HepG2 (cell line): ENCODE data around the gene SERPINB10. TPM values are rescaled to one million over a fixed set of nuclear protein-coding genes. Genes with fewer than 3 reads are reported as not detected.

Experiments used
- ARID5B ChIP-seq: IDR thresholded peaks from 2 replicates; pipeline ENCODE4 v1.4.0; 2020; ENCODE audit warnings: mild to moderate bottlenecking, missing genetic modification reagents
- ARNT2 ChIP-seq: sonication (generic); formaldehyde crosslinking; IDR thresholded peaks from 2 replicates; pipeline ENCODE4 v1.8.0; 2022; ENCODE audit warnings: mild to moderate bottlenecking, low read depth, missing genetic modification reagents, moderate library complexity
- ATF2 ChIP-seq: sonication (generic); formaldehyde crosslinking; IDR thresholded peaks from 2 replicates; pipeline ENCODE4 v1.4.0; 2020; ENCODE audit warnings: missing genetic modification reagents
- GATA4 ChIP-seq: sonication (generic); IDR thresholded peaks from 2 replicates; pipeline ENCODE4 v1.6.1; 2016; ENCODE audit warnings: antibody characterized with exemption, low read depth, borderline replicate concordance
- GATAD1 ChIP-seq: IDR thresholded peaks from 2 replicates; pipeline ENCODE4 v1.6.1; 2016; ENCODE audit warnings: missing genetic modification reagents, missing compliant biosample characterization
- HNF4A ChIP-seq: sonication (generic); formaldehyde crosslinking; IDR thresholded peaks from 2 replicates; pipeline ENCODE4 v1.4.0; 2020; ENCODE audit warnings: missing genetic modification reagents
- PPARG ChIP-seq: conservative IDR thresholded peaks from 2 replicates; pipeline ENCODE4 v1.6.1; 2016; ENCODE audit warnings: missing biosample characterization, missing genetic modification reagents
- PTBP1 ChIP-seq: fragments of 200-400 bp; formaldehyde crosslinking; IDR thresholded peaks from 2 replicates; pipeline ENCODE4 v1.6.1; 2018; ENCODE audit warnings: low read length, low read depth; ENCODE audit not compliant: poor library complexity, severe bottlenecking
- REL ChIP-seq: sonication (generic); formaldehyde crosslinking; conservative IDR thresholded peaks from 2 replicates; pipeline ENCODE4 v1.8.0; 2022; ENCODE audit warnings: mild to moderate bottlenecking, missing genetic modification reagents, moderate library complexity
- ZBTB1 ChIP-seq: sonication (generic); formaldehyde crosslinking; IDR thresholded peaks from 2 replicates; pipeline ENCODE4 v1.4.0; 2020; ENCODE audit warnings: missing genetic modification reagents, borderline replicate concordance
- ZBTB38 ChIP-seq: sonication (generic); formaldehyde crosslinking; IDR thresholded peaks from 2 replicates; pipeline ENCODE4 v1.5.1; 2020; ENCODE audit warnings: mild to moderate bottlenecking, missing genetic modification reagents
- ZBTB39 ChIP-seq: sonication (generic); formaldehyde crosslinking; IDR thresholded peaks from 2 replicates; pipeline ENCODE4 v1.5.0; 2020; ENCODE audit warnings: missing genetic modification reagents
- ZFYVE20 ChIP-seq: sonication (generic); formaldehyde crosslinking; IDR thresholded peaks from 2 replicates; pipeline ENCODE4 v1.8.0; 2023; ENCODE audit warnings: low read depth, mild to moderate bottlenecking, moderate library complexity, missing genetic modification reagents, borderline replicate concordance
- ZNF138 ChIP-seq: sonication (generic); formaldehyde crosslinking; IDR thresholded peaks from 2 replicates; pipeline ENCODE4 v1.5.0; 2020; ENCODE audit warnings: mild to moderate bottlenecking, low read depth, missing genetic modification reagents
- ZNF282 ChIP-seq: fragments of 450-650 bp; IDR thresholded peaks from 2 replicates; pipeline ENCODE4 v1.6.1; 2018; ENCODE audit not compliant: partially characterized antibody
- ZNF569 ChIP-seq: sonication (generic); formaldehyde crosslinking; IDR thresholded peaks from 2 replicates; pipeline ENCODE4 v1.5.0; 2020; ENCODE audit warnings: mild to moderate bottlenecking, missing genetic modification reagents, moderate library complexity, borderline replicate concordance
- ZNF773 ChIP-seq: sonication (generic); formaldehyde crosslinking; IDR thresholded peaks from 2 replicates; pipeline ENCODE4 v1.4.0; 2020; ENCODE audit warnings: missing genetic modification reagents, borderline replicate concordance
- ZNF775 ChIP-seq: sonication (generic); formaldehyde crosslinking; IDR thresholded peaks from 2 replicates; pipeline ENCODE4 v1.4.0; 2020; ENCODE audit warnings: missing genetic modification reagents, mild to moderate bottlenecking, moderate library complexity, borderline replicate concordance
- ZNF878 ChIP-seq: sonication (generic); formaldehyde crosslinking; IDR thresholded peaks from 2 replicates; pipeline ENCODE4 v1.8.1; 2023; ENCODE audit warnings: mild to moderate bottlenecking, missing genetic modification reagents, moderate library complexity
- polyA plus RNA-seq, 8 experiments: library from polyadenylated mRNA; depleted of rRNA in 3 of 8; stranded (reverse) in 7 of 8; unstranded in 1 of 8; fragments of >200 nt; fragmentation: Illumina TruSeq in 4 of 8; extraction: Trizol in 4 of 8; gene quantifications; 2 replicates each; pipeline versions ENCODE4 v1.2.1 to v1.2.3, GENCODE V29; 2011 to 2016; ENCODE audit warnings: low read depth in 4 of 8, missing spikeins in 1 of 8, mixed read lengths in 1 of 8; ENCODE audit not compliant: insufficient read depth in 1 of 8
- total RNA-seq, 5 experiments: library from RNA; depleted of rRNA; stranded (reverse); fragments of >200 nt; fragmentation: Illumina TruSeq; extraction: Trizol; gene quantifications; 2 replicates each; pipeline ENCODE4 v1.2.3, GENCODE V29; 2016; ENCODE audit warnings: low read depth in 1 of 5
- TF ChIP-seq, protein P1 (sequence below): sonication (generic); formaldehyde crosslinking; IDR thresholded peaks from 2 replicates; pipeline ENCODE4 v1.4.0; 2020; ENCODE audit warnings: missing genetic modification reagents

SERPINB10 gene
- total and polyA plus RNA-seq, 2 of the 13 experiments (the other 11 are each of a cell fraction or from before 2014, with no cell fraction given), result not detected

GRCh38 chr18:63969942-63970808 lies 62.4 kb downstream of the SERPINB10 start, which contains the start of gene SERPINB8 (continued):
- TF ChIP-seq ZBTB39 (CRISPR knock-in tag) (no peak), ZNF282 (no peak), ZBTB1 (no peak), ZNF138 (CRISPR knock-in tag) (no peak), ZNF878 (CRISPR knock-in tag) (no peak), ZNF775 (CRISPR knock-in tag) (no peak), ARID5B (peak; percentile 49), ATF2 (CRISPR knock-in tag) (no peak), GATAD1 (peak; percentile 18; the same call in 1 of the 2 replicates), ZFYVE20 (CRISPR knock-in tag) (no peak), REL (CRISPR knock-in tag) (no peak), HNF4A (CRISPR knock-in tag) (no peak), GATA4 (no peak), ZNF569 (CRISPR knock-in tag) (no peak), ARNT2 (CRISPR knock-in tag) (no peak), PPARG (CRISPR knock-in tag) (no peak), PTBP1 (no peak), ZBTB38 (CRISPR knock-in tag) (no peak), ZNF773 (CRISPR knock-in tag) (no peak)
- TF ChIP-seq, protein P1, sequence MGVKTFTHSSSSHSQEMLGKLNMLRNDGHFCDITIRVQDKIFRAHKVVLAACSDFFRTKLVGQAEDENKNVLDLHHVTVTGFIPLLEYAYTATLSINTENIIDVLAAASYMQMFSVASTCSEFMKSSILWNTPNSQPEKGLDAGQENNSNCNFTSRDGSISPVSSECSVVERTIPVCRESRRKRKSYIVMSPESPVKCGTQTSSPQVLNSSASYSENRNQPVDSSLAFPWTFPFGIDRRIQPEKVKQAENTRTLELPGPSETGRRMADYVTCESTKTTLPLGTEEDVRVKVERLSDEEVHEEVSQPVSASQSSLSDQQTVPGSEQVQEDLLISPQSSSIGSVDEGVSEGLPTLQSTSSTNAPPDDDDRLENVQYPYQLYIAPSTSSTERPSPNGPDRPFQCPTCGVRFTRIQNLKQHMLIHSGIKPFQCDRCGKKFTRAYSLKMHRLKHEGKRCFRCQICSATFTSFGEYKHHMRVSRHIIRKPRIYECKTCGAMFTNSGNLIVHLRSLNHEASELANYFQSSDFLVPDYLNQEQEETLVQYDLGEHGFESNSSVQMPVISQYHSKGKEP (CRISPR knock-in tag), result no peak
